Measurements from ENCODE around the gene FRAT2.

- TF ChIP-seq POLR2A (IDR thresholded peaks at IDR 0.05; ENCODE audit: low read depth) (no peak), POLR2AphosphoS5 (IDR thresholded peaks at IDR 0.05) (no peak)
Measured at GRCh38 chr10:97383159-97383558, 48.6 kb upstream of the FRAT2 start.

Data from esophagus muscularis mucosa (tissue), 2 donors.